PFSK-1 (cell line): Measurements from ENCODE around the gene SLC43A2.

Source experiments
- FOXP2 ChIP-seq: optimal IDR thresholded peaks from 2 replicates; pipeline ENCODE3; 2011; ENCODE audit warnings: borderline replicate concordance, control low read depth, inconsistent platforms; ENCODE audit not compliant: insufficient read depth; ENCODE audit errors: extremely low read length, extremely low read depth
- POLR2AphosphoS5 ChIP-seq: IDR thresholded peaks from 2 replicates; pipeline ENCODE4 v1.6.1; 2012; ENCODE audit warnings: low read depth, mild to moderate bottlenecking, control low read depth, low read length, moderate library complexity
- REST ChIP-seq, 2 experiments: IDR thresholded peaks; 2 replicates each; pipeline versions ENCODE4 v1.6.1 to v1.8.0; 2011 to 2012; ENCODE audit warnings: low read depth in 2 of 2, low read length in 2 of 2, control low read depth in 1 of 2, inconsistent platforms in 1 of 2, mild to moderate bottlenecking in 1 of 2, moderate library complexity in 1 of 2; ENCODE audit not compliant: insufficient read depth in 1 of 2
- SIN3A ChIP-seq: IDR thresholded peaks from 2 replicates; pipeline ENCODE4 v1.6.1; 2012; ENCODE audit warnings: mild to moderate bottlenecking, low read length, moderate library complexity, borderline replicate concordance; ENCODE audit not compliant: insufficient read depth
- TAF1 ChIP-seq: IDR thresholded peaks from 2 replicates; pipeline ENCODE4 v1.6.1; 2012; ENCODE audit warnings: low read length, control low read depth, borderline replicate concordance; ENCODE audit not compliant: insufficient read depth

- TF ChIP-seq SIN3A, result no peak
- TF ChIP-seq TAF1, result no peak
- TF ChIP-seq POLR2AphosphoS5, result no peak
- no peak for TF ChIP-seq REST (IDR thresholded peaks at IDR 0.05; ENCODE audit: insufficient read depth in 1 of 2, low read depth in 2 of 2, low read length in 2 of 2)
- TF ChIP-seq FOXP2, result no peak
Observed at GRCh38 chr17:1584167-1584566, 44.5 kb downstream of the SLC43A2 start.
